PC-9 (cell line): ENCODE data around the gene BCL2L14. TPM values are rescaled to one million over a fixed set of nuclear protein-coding genes. Genes with fewer than 3 reads are reported as not detected.

Experiments
- BruUV-seq: library from RNA; stranded (reverse); fragments of 400-500 nt; replicated peaks from 2 replicates; lab custom pipeline; 2021; lab: Mats Ljungman, UMichigan
- CTCF ChIA-PET: fragments of 300-600 bp; sonication (Branson Sonifier 250); formaldehyde crosslinking; loops from one replicate; lab custom pipeline; 2022; ENCODE audit warnings: antibody characterized with exemption; lab: Charles Lee
- POLR2A ChIA-PET: fragments of 300-600 bp; sonication (Branson Sonifier 250); formaldehyde crosslinking; loops from one replicate; lab custom pipeline; 2022; ENCODE audit warnings: antibody characterized with exemption; ENCODE audit not compliant: unreplicated experiment; lab: Charles Lee
- DNase-seq, 2 experiments: peaks; one replicate each; pipeline versions ENCODE4 v3.0.0 to v3.0.0-alpha.2; 2015 to 2022; ENCODE audit warnings: mixed read lengths in 1 of 2
- H2AFZ ChIP-seq: fragments of 200-600 bp; sonication (generic); 2 replicates; pipeline ENCODE4 v1.8.1; 2017; ENCODE audit warnings: antibody characterized with exemption
- H3F3A ChIP-seq: fragments of 200-600 bp; sonication (generic); 2 replicates; pipeline ENCODE4 v1.8.1; 2017; ENCODE audit warnings: antibody characterized with exemption, mild to moderate bottlenecking, low read depth; ENCODE audit not compliant: insufficient read depth
- H3K27ac ChIP-seq: fragments of 200-600 bp; sonication (generic); 2 replicates; pipeline ENCODE4 v1.6.1; 2016; ENCODE audit warnings: mixed run types
- H3K27me3 ChIP-seq: fragments of 200-600 bp; sonication (generic); 2 replicates; pipeline ENCODE4 v1.6.1; 2016; ENCODE audit warnings: low read depth, mixed run types; ENCODE audit not compliant: insufficient read depth
- H3K36me3 ChIP-seq: fragments of 200-600 bp; sonication (generic); 2 replicates; pipeline ENCODE4 v1.6.1; 2016; ENCODE audit warnings: low read depth, mixed run types
- H3K4me1 ChIP-seq: fragments of 200-600 bp; sonication (generic); replicated peaks from 2 replicates; pipeline ENCODE4 v1.6.1; 2016; ENCODE audit warnings: mixed run types; ENCODE audit not compliant: insufficient read depth
- H3K4me2 ChIP-seq: fragments of 200-600 bp; sonication (generic); 2 replicates; pipeline ENCODE4 v1.6.1; 2017; ENCODE audit warnings: mixed run types
- H3K4me3 ChIP-seq: fragments of 200-600 bp; sonication (generic); 2 replicates; pipeline ENCODE4 v1.6.1; 2016; ENCODE audit warnings: mixed run types
- H3K79me2 ChIP-seq: fragments of 200-600 bp; sonication (generic); 2 replicates; pipeline ENCODE4 v1.6.1; 2017; ENCODE audit warnings: low read depth, mixed run types
- H3K9me2 ChIP-seq: fragments of 200-600 bp; sonication (generic); 2 replicates; pipeline ENCODE4 v1.8.1; 2017; ENCODE audit warnings: mild to moderate bottlenecking; ENCODE audit not compliant: insufficient read depth
- H3K9me3 ChIP-seq: fragments of 200-600 bp; sonication (generic); 2 replicates; pipeline ENCODE4 v1.8.1; 2016; ENCODE audit warnings: low read depth; ENCODE audit not compliant: insufficient read depth
- H4K20me1 ChIP-seq: fragments of 200-600 bp; sonication (generic); 2 replicates; pipeline ENCODE4 v1.8.1; 2017; ENCODE audit not compliant: insufficient read depth
- CTCF ChIP-seq: fragments of 200-600 bp; sonication (generic); conservative IDR thresholded peaks from 2 replicates; pipeline ENCODE4 v1.6.1; 2017; ENCODE audit warnings: mixed run types, antibody characterized with exemption, mild to moderate bottlenecking, moderate library complexity
- EZH2 ChIP-seq: fragments of 200-600 bp; sonication (generic); IDR thresholded peaks from 2 replicates; pipeline ENCODE4 v1.8.0; 2017; ENCODE audit warnings: antibody characterized with exemption, low read depth
- intact Hi-C: fragments of 100-400 bp; cut with micrococcal nuclease; formaldehyde crosslinking; loops from one replicate; pipeline ENCODE4 v1.10.0; 2022; ENCODE audit not compliant: unreplicated experiment
- total RNA-seq: library from RNA; stranded (reverse); gene quantifications from 2 replicates; pipeline ENCODE4 v1.2.3, GENCODE V29; 2021

The BCL2L14 gene
- total RNA-seq, 1 experiment from 2014 or later = 6.0 TPM

- POLR2A ChIA-PET = no interaction called here
- BruUV-seq = no TSS peak
- no peak for DNase-seq
- Histone ChIP-seq H3K4me2 (no peak overlapping the region), H2AFZ (no peak overlapping the region), H3K27ac (no peak overlapping the region), H3K36me3 (peaks cover 10% of the 10 kb centered on the region; the same call in 1 of the 2 replicates), H3K4me1 (no peaks in the 10 kb centered on the region), H3K79me2 (no peaks in the 10 kb centered on the region), H3K27me3 (no peaks in the 10 kb centered on the region), H3K4me3 (no peak overlapping the region), H3K9me2 (no peaks in the 10 kb centered on the region), H3F3A (no peaks in the 10 kb centered on the region), H4K20me1 (no peaks in the 10 kb centered on the region), H3K9me3 (no peaks in the 10 kb centered on the region)
- intact Hi-C loops = no loop called here
- CTCF ChIA-PET = interaction anchor here (0.6 kb wide), 1 partner anchor 121 kb away, joined by 4 read pairs; no protein-coding TSS in a partner anchor
- TF ChIP-seq CTCF (no peak), EZH2 (no peak)
Observed at GRCh38 chr12:12128670-12129069, 57.9 kb downstream of the BCL2L14 start.

- intact Hi-C loops = no loop called here
- DNase-seq = no peak
- no peaks in the 10 kb centered on the region for H3F3A ChIP-seq
- no peaks in the 10 kb centered on the region for H3K27me3 ChIP-seq
- no peaks in the 10 kb centered on the region for H3K9me3 ChIP-seq
- H3K27ac ChIP-seq = no peak overlapping the region
- no TSS peak for BruUV-seq
- POLR2A ChIA-PET = no interaction called here
- CTCF ChIA-PET = no interaction called here
- no peak overlapping the region for H2AFZ ChIP-seq
- no peak overlapping the region for H3K4me2 ChIP-seq
- no peak for TF ChIP-seq EZH2
- no peak for TF ChIP-seq CTCF
- no peak overlapping the region for H3K4me3 ChIP-seq
- no peaks in the 10 kb centered on the region for H3K4me1 ChIP-seq
- H3K9me2 ChIP-seq = no peaks in the 10 kb centered on the region
- no peaks in the 10 kb centered on the region for H3K79me2 ChIP-seq
- no peaks in the 10 kb centered on the region for H4K20me1 ChIP-seq
- no peaks in the 10 kb centered on the region; the same call in 1 of the 2 replicates for H3K36me3 ChIP-seq
Observed at GRCh38 chr12:12133259-12133658, 62.5 kb downstream of the BCL2L14 start.

GRCh38 chr12:12133785-12134184, 63.0 kb downstream of the BCL2L14 start:
- no peaks in the 10 kb centered on the region for H4K20me1 ChIP-seq
- H3K4me2 ChIP-seq = no peak overlapping the region
- H3K9me2 ChIP-seq = no peaks in the 10 kb centered on the region
- H3K27me3 ChIP-seq = no peaks in the 10 kb centered on the region
- DNase-seq = no peak
- H3K9me3 ChIP-seq = no peaks in the 10 kb centered on the region
- BruUV-seq = no TSS peak
- TF ChIP-seq EZH2 (no peak), CTCF (no peak)
- intact Hi-C loops = no loop called here
- H3F3A ChIP-seq = no peaks in the 10 kb centered on the region
- no peak overlapping the region for H2AFZ ChIP-seq
- ChIA-PET CTCF (no interaction called here), POLR2A (no interaction called here)
- H3K36me3 ChIP-seq = no peaks in the 10 kb centered on the region; the same call in 1 of the 2 replicates
- no peak overlapping the region for H3K4me3 ChIP-seq
- no peaks in the 10 kb centered on the region for H3K79me2 ChIP-seq
- H3K4me1 ChIP-seq = no peaks in the 10 kb centered on the region
- H3K27ac ChIP-seq = no peak overlapping the region
